H9 (cell line): ENCODE measurements around the gene CLIC1. TPM values are rescaled to one million over a fixed set of nuclear protein-coding genes. Genes with fewer than 3 reads are reported as not detected.
A peak's percentile ranks its signal among the peaks of the same experiment; 100 is the strongest.

ENCODE experiments used
- DNase-seq: peaks from one replicate; pipeline ENCODE4 v3.0.0-alpha.2; 2017
- H2AFZ ChIP-seq: one replicate; pipeline ENCODE4 v1.6.1; 2013; ENCODE audit warnings: mild to moderate bottlenecking, low read length, control low read depth, moderate library complexity
- H2AK5ac ChIP-seq: 2 replicates; pipeline ENCODE4 v1.6.1; 2013; ENCODE audit warnings: low read length, control low read depth, mixed read lengths; ENCODE audit not compliant: insufficient read length
- H2BK120ac ChIP-seq: one replicate; pipeline ENCODE4 v1.6.1; 2013; ENCODE audit warnings: low read depth, mild to moderate bottlenecking, low read length, control low read depth, inconsistent platforms; ENCODE audit not compliant: poor library complexity, severe bottlenecking
- H2BK12ac ChIP-seq: 2 replicates; pipeline ENCODE4 v1.6.1; 2013; ENCODE audit warnings: low read length, control low read depth, mixed read lengths, low read depth; ENCODE audit not compliant: insufficient read length
- H2BK15ac ChIP-seq: 2 replicates; pipeline ENCODE4 v1.6.1; 2013; ENCODE audit warnings: low read depth, low read length, control low read depth
- H2BK20ac ChIP-seq: one replicate; pipeline ENCODE4 v1.6.1; 2013; ENCODE audit warnings: low read depth, mild to moderate bottlenecking, low read length, control low read depth, inconsistent platforms; ENCODE audit not compliant: poor library complexity, severe bottlenecking
- H2BK5ac ChIP-seq: 2 replicates; pipeline ENCODE4 v1.6.1; 2013; ENCODE audit warnings: low read length, control low read depth, mixed read lengths; ENCODE audit not compliant: insufficient read length
- H3K14ac ChIP-seq: 2 replicates; pipeline ENCODE4 v1.6.1; 2013; ENCODE audit warnings: low read length, control low read depth; ENCODE audit not compliant: insufficient read depth
- H3K18ac ChIP-seq: 2 replicates; pipeline ENCODE4 v1.6.1; 2013; ENCODE audit warnings: low read depth, mild to moderate bottlenecking, mixed read lengths, low read length, control low read depth; ENCODE audit not compliant: insufficient read length
- H3K23ac ChIP-seq: 2 replicates; pipeline ENCODE4 v1.6.1; 2013; ENCODE audit warnings: low read length, control low read depth, mixed read lengths, low read depth; ENCODE audit not compliant: insufficient read length
- H3K23me2 ChIP-seq: 2 replicates; pipeline ENCODE4 v1.6.1; 2013; ENCODE audit warnings: low read depth, mild to moderate bottlenecking, mixed read lengths, low read length, control low read depth; ENCODE audit not compliant: insufficient read length, poor library complexity, severe bottlenecking
- H3K27ac ChIP-seq: 2 replicates; pipeline ENCODE4 v1.5.1; 2013; ENCODE audit warnings: low read length, control low read depth, mixed read lengths, low read depth; ENCODE audit not compliant: insufficient read length
- H3K27me3 ChIP-seq: 2 replicates; pipeline ENCODE4 v1.6.1; 2013; ENCODE audit warnings: low read length, control low read depth, inconsistent platforms; ENCODE audit not compliant: insufficient read depth
- H3K4ac ChIP-seq: 2 replicates; pipeline ENCODE4 v1.6.1; 2013; ENCODE audit warnings: low read depth, mild to moderate bottlenecking, control low read depth, inconsistent platforms, low read length, moderate library complexity
- H3K4me1 ChIP-seq: 2 replicates; pipeline ENCODE4 v1.6.1; 2013; ENCODE audit warnings: low read length, control low read depth, inconsistent platforms; ENCODE audit not compliant: insufficient read depth
- H3K4me2 ChIP-seq: 2 replicates; pipeline ENCODE4 v1.6.1; 2013; ENCODE audit warnings: low read length, control low read depth, mixed read lengths; ENCODE audit not compliant: insufficient read length, insufficient read depth
- H3K56ac ChIP-seq: 2 replicates; pipeline ENCODE4 v1.6.1; 2013; ENCODE audit warnings: low read depth, mild to moderate bottlenecking, mixed read lengths, low read length, control low read depth; ENCODE audit not compliant: insufficient read length
- H3K79me1 ChIP-seq: 2 replicates; pipeline ENCODE4 v1.6.1; 2013; ENCODE audit warnings: low read depth, mild to moderate bottlenecking, moderate library complexity, low read length, control low read depth, inconsistent platforms; ENCODE audit not compliant: insufficient read depth, poor library complexity, severe bottlenecking
- H3K79me2 ChIP-seq: 2 replicates; pipeline ENCODE4 v1.6.1; 2013; ENCODE audit warnings: low read length, control low read depth, inconsistent platforms; ENCODE audit not compliant: insufficient read depth
- H3K9ac ChIP-seq: 2 replicates; pipeline ENCODE4 v1.6.1; 2013; ENCODE audit warnings: low read length, control low read depth, mixed read lengths; ENCODE audit not compliant: insufficient read length; ENCODE audit errors: extremely low read depth
- H3K9me3 ChIP-seq: one replicate; pipeline ENCODE4 v1.6.1; 2013; ENCODE audit warnings: low read depth, low read length, inconsistent platforms; ENCODE audit not compliant: control insufficient read depth
- H3T11ph ChIP-seq: one replicate; pipeline ENCODE4 v1.6.1; 2013; ENCODE audit warnings: mild to moderate bottlenecking, low read length, control low read depth, inconsistent platforms
- H4K20me1 ChIP-seq: one replicate; pipeline ENCODE4 v1.6.1; 2013; ENCODE audit not compliant: control insufficient read depth, insufficient read length, insufficient read depth
- H4K5ac ChIP-seq: 2 replicates; pipeline ENCODE4 v1.6.1; 2013; ENCODE audit warnings: low read depth, mild to moderate bottlenecking, mixed read lengths, low read length, control low read depth; ENCODE audit not compliant: insufficient read length
- H4K8ac ChIP-seq: replicated peaks from 2 replicates; pipeline ENCODE4 v1.6.1; 2013; ENCODE audit warnings: low read length, control low read depth, mixed read lengths, low read depth; ENCODE audit not compliant: insufficient read length
- H4K91ac ChIP-seq: 2 replicates; pipeline ENCODE4 v1.6.1; 2013; ENCODE audit warnings: low read depth, mild to moderate bottlenecking, moderate library complexity, mixed read lengths, low read length, control low read depth; ENCODE audit not compliant: insufficient read length
- H3K27ac Mint-ChIP-seq, 3 experiments: 2 replicates in 2 of 3; 3 replicates in 1 of 3; pipeline ENCODE4 v1.8.0; 2020 to 2021; ENCODE audit warnings: mixed read lengths in 3 of 3, mild to moderate bottlenecking in 1 of 3, moderate library complexity in 1 of 3
- H3K27me3 Mint-ChIP-seq: 2 replicates; pipeline ENCODE4 v1.8.0; 2021; ENCODE audit warnings: low read depth, mild to moderate bottlenecking, moderate library complexity, mixed read lengths
- H3K36me3 Mint-ChIP-seq, 3 experiments: 2 replicates in 2 of 3; 3 replicates in 1 of 3; pipeline ENCODE4 v1.8.0; 2020 to 2021; ENCODE audit warnings: low read depth in 3 of 3, mixed read lengths in 3 of 3; ENCODE audit not compliant: insufficient read depth in 1 of 3
- H3K4me1 Mint-ChIP-seq, 2 experiments: 2 replicates each; pipeline ENCODE4 v1.8.0; 2020; ENCODE audit warnings: mixed read lengths in 2 of 2
- H3K4me3 Mint-ChIP-seq, 2 experiments: 2 replicates in 1 of 2; 3 replicates in 1 of 2; pipeline ENCODE4 v1.8.0; 2020 to 2021; ENCODE audit warnings: mild to moderate bottlenecking in 2 of 2, mixed read lengths in 2 of 2, moderate library complexity in 1 of 2
- H3K9me3 Mint-ChIP-seq, 2 experiments: 2 replicates in 1 of 2; 3 replicates in 1 of 2; pipeline ENCODE4 v1.8.0; 2020; ENCODE audit warnings: mild to moderate bottlenecking in 2 of 2, mixed read lengths in 2 of 2, moderate library complexity in 1 of 2
- WGBS: extraction: QIAGEN DNeasy Blood & Tissue Kit; methylation state at CpG from one replicate; pipeline ENCODE4 v1.1.7; 2013; ENCODE audit warnings: missing lambda C conversion rate, low lambda C conversion rate, mixed read lengths; ENCODE audit not compliant: insufficient read length; ENCODE audit errors: extremely low coverage; 5-methylcytosine and 5-hydroxymethylcytosine counted together
- total RNA-seq: library from RNA; stranded (reverse); gene quantifications from 2 replicates; pipeline ENCODE4 v1.2.1, GENCODE V29; 2021
- TF ChIP-seq, protein P1 (sequence below): fragments of 200-600 bp; sonication (generic); conservative IDR thresholded peaks from 3 replicates; pipeline ENCODE4 v1.8.0; 2021; ENCODE audit warnings: antibody characterized with exemption, mild to moderate bottlenecking

Gene CLIC1
- total RNA-seq, 1 experiment from 2014 or later = 265 TPM

DNA sequence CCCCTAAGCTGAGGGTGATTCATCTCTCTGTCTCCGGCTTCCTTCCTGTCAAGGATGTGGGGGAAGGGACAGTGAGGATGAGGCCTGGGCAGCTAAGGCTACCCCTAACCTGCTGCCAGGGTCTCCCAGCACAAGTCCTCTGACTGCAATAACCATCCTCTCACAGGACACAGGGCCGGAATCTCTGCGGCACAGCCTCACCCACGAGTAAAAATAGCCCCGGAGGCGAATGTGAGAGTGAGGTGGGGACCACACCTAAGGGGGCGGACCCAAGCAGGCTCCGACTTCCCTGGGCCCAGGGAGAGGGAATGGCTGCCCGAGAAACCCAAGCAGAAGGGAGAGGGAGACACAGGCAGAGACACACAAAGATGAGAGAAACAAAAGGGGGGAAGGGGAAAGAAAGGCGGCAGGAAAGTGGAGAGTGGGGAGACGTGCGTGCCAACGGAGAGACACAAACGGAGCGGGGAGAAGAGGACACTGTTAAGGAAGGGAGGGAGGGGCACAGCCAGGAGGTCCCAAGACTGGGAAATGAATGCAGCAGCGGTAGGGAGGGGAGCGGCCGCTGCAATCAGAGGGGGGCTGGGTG, 1.4 kb downstream of the CLIC1 start:
- H3K79me2 ChIP-seq = peaks cover 6% of the 10 kb centered on the region; the same call in 1 of the 2 replicates
- no peaks in the 10 kb centered on the region for H4K20me1 ChIP-seq
- peaks cover 16% of the 10 kb centered on the region for H3K4me1 ChIP-seq
- H3K56ac ChIP-seq = no peak overlapping the region
- H4K91ac ChIP-seq = no peak overlapping the region
- H3K27ac ChIP-seq = no peak overlapping the region
- no peak overlapping the region for H3K23ac ChIP-seq
- peak overlapping the region; percentile 87 for H3K4me2 ChIP-seq
- no peak overlapping the region for H2BK15ac ChIP-seq
- no peak overlapping the region for H2BK5ac ChIP-seq
- peak overlapping the region; percentile 40 for H3K9ac ChIP-seq
- no peak overlapping the region for H3K4ac ChIP-seq
- DNase-seq = peak; percentile 83
- H3K27ac Mint-ChIP-seq = peak overlapping the region; percentile 66 to 97 (median 96); a peak in 6 of 7 replicates
- no CpG with 5 or more reads among the region's 18 CpGs for WGBS
- H2AFZ ChIP-seq = no peak overlapping the region
- no peak overlapping the region for H4K8ac ChIP-seq
- no peak overlapping the region for H3K18ac ChIP-seq
- H3K4me3 Mint-ChIP-seq = peak overlapping the region; percentile 91 to 98
- H3K27me3 ChIP-seq = no peaks in the 10 kb centered on the region
- TF ChIP-seq, protein P1, sequence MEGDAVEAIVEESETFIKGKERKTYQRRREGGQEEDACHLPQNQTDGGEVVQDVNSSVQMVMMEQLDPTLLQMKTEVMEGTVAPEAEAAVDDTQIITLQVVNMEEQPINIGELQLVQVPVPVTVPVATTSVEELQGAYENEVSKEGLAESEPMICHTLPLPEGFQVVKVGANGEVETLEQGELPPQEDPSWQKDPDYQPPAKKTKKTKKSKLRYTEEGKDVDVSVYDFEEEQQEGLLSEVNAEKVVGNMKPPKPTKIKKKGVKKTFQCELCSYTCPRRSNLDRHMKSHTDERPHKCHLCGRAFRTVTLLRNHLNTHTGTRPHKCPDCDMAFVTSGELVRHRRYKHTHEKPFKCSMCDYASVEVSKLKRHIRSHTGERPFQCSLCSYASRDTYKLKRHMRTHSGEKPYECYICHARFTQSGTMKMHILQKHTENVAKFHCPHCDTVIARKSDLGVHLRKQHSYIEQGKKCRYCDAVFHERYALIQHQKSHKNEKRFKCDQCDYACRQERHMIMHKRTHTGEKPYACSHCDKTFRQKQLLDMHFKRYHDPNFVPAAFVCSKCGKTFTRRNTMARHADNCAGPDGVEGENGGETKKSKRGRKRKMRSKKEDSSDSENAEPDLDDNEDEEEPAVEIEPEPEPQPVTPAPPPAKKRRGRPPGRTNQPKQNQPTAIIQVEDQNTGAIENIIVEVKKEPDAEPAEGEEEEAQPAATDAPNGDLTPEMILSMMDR = no peak
- H3T11ph ChIP-seq = no peak overlapping the region
- peaks cover 51 to 53% of the 10 kb centered on the region in 2 experiments for H3K4me1 Mint-ChIP-seq
- no peaks in the 10 kb centered on the region for H3K79me1 ChIP-seq
- no peak overlapping the region for H2AK5ac ChIP-seq
- H3K27me3 Mint-ChIP-seq = no peaks in the 10 kb centered on the region
- H3K23me2 ChIP-seq = peaks cover 25% of the 10 kb centered on the region
- H3K14ac ChIP-seq = no peak overlapping the region
- no peak overlapping the region for H2BK20ac ChIP-seq
- no peak overlapping the region for H2BK12ac ChIP-seq
- peaks cover 36 to 41% (median 36%) of the 10 kb centered on the region in 3 experiments for H3K36me3 Mint-ChIP-seq
- no peaks in the 10 kb centered on the region; a peak in 2 of 5 replicates for H3K9me3 Mint-ChIP-seq
- H2BK120ac ChIP-seq = no peak overlapping the region
- H3K9me3 ChIP-seq = no peaks in the 10 kb centered on the region
- H4K5ac ChIP-seq = no peak overlapping the region
